CD4-positive, alpha-beta T cell treated with Interleukin-15 for 1 hour (primary cell): Measurements from ENCODE around the gene TTLL7.
"Not testable (repeated sequence)": the region's sequence is repeated elsewhere in the genome, so short reads cannot be mapped to it uniquely, and the experiment has no call there.

Source experiments
- DNase-seq: peaks from one replicate; pipeline ENCODE4 v3.0.0-alpha.2; 2020

The TTLL7 gene

GRCh38 chr1:83994111-83994510 lies 4.8 kb downstream of the TTLL7 start:
- no peak for DNase-seq

GRCh38 chr1:83990734-83991133 lies 8.2 kb downstream of the TTLL7 start:
- DNase-seq: no peak

GRCh38 chr1:83985048-83985447 lies 13.9 kb downstream of the TTLL7 start:
- DNase-seq: no peak

- not testable (repeated sequence) for DNase-seq
Measured at GRCh38 chr1:83983918-83984317, 15.0 kb downstream of the TTLL7 start.

- no peak for DNase-seq
Measured at GRCh38 chr1:83978056-83978455, 20.9 kb downstream of the TTLL7 start.

- DNase-seq: no peak
Measured at GRCh38 chr1:83976920-83977319, 22.0 kb downstream of the TTLL7 start.

GRCh38 chr1:83970802-83971201 lies 28.1 kb downstream of the TTLL7 start:
- DNase-seq: no peak

GRCh38 chr1:83970114-83970513 lies 28.8 kb downstream of the TTLL7 start:
- DNase-seq: no peak

- DNase-seq: no peak
Measured at GRCh38 chr1:83967336-83967735, 31.6 kb downstream of the TTLL7 start.

- no peak for DNase-seq
Measured at GRCh38 chr1:83964153-83964552, 34.8 kb downstream of the TTLL7 start.

GRCh38 chr1:83961571-83962295 lies 37.2 kb downstream of the TTLL7 start:
- DNase-seq: no peak

GRCh38 chr1:83960669-83961277 lies 38.2 kb downstream of the TTLL7 start:
- DNase-seq: no peak

GRCh38 chr1:83959824-83960498 lies 39.0 kb downstream of the TTLL7 start:
- DNase-seq: no peak

GRCh38 chr1:83958704-83959103 lies 40.2 kb downstream of the TTLL7 start:
- DNase-seq: no peak

GRCh38 chr1:83954166-83954823 lies 44.6 kb downstream of the TTLL7 start:
- no peak for DNase-seq

- no peak for DNase-seq
Measured at GRCh38 chr1:83950106-83950661, 48.7 kb downstream of the TTLL7 start.

- no peak for DNase-seq
Measured at GRCh38 chr1:83942914-83943313, 56.0 kb downstream of the TTLL7 start.

GRCh38 chr1:83934550-83934949 lies 64.4 kb downstream of the TTLL7 start:
- no peak for DNase-seq

GRCh38 chr1:83932693-83933092 lies 66.2 kb downstream of the TTLL7 start:
- DNase-seq: no peak

GRCh38 chr1:83932281-83932680 lies 66.7 kb downstream of the TTLL7 start:
- no peak for DNase-seq

GRCh38 chr1:83931658-83932253 lies 67.2 kb downstream of the TTLL7 start:
- no peak for DNase-seq

- DNase-seq: no peak
Measured at GRCh38 chr1:83929184-83929583, 69.7 kb downstream of the TTLL7 start.

GRCh38 chr1:83928396-83928795 lies 70.5 kb downstream of the TTLL7 start:
- DNase-seq: no peak
